Iris pigment epithelial cell (primary cell): ENCODE measurements around the gene ACOT11.
A peak's percentile ranks its signal among the peaks of the same experiment; 100 is the strongest.

Experiments used
- DNase-seq: peaks from one replicate; pipeline ENCODE4 v3.0.0-alpha.2; 2011; ENCODE audit warnings: low read depth

ACOT11 gene

DNA sequence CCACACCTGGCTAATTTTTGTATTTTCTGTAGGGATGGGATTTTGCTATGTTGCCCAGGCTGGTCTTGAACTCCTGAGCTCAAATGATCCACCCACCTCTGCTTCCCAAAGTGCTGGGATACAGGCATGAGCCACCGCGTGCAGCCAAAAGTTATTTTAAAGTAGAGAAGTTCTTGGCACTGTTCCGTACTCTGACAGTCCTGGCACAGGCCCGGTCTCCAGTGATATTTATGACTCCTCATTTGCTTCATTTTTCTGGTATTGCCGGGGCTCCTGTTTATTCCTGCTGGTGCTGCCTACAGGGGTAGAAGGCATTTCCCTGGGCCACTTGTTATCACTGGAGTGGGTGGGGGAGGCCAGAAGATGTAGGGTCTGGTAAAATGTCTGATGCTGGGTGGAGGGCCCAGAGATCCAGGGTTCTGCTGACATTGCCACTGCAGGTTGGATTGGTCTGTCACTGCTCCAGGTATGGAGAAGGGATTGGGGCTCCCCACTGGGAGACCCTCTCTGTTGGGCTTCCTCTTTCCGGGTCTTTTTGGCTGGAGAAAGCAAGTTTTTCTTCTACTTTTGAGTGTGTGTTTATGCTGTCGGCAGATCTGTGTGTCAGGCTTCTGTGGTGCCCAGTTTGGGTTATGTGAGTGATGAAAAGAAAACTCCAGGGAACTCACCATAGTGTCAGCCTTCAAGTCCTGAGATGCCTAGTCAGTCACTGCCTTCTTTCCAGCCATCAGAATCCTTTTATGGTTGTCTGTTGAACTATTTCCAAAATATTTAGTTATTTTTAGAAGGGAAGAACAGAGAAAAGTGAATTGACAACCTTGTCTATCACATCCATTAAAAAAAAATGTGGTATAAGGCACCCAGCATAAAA lies 98.0 kb downstream of the ACOT11 start:
- DNase-seq: no peak

DNA sequence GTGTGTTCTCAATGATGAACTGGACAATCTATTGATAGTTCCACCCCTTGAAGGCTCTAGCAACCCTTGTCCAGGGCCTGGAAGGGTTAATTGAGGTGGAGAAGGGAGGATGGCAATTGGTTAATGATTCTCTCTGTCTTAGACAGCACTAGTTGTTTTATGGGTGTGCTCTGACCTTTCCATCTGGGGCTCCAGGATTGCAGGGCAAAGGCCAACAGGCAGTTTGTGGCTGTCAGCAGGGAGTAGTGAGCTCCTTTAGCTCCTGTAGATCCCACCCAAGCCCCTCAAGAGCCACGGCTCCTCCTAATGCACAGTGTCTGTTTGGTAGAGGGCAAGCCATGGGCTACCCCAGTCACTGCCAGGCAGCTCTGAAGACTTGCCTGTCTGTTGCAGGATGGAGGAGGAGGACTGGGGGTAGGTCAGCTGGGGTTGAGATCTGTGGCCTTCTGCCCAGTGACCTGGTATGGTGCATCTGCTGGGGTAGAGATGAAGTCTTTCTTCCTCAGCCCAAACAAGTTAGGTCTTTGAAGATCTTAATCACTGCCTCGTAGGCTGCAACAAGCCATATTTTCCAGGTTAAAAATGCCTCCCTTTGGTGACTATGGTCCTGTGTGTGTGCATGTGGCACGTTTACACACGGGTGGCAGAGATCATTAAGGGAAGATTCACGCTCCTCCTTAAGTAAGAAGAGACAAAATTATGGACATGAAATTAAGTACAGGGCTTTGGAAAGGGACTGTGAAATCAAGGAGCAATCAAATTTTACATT lies 101.3 kb downstream of the ACOT11 start:
- no peak for DNase-seq

GRCh38 chr1:54649921-54650320 lies 101.9 kb downstream of the ACOT11 start:
- no peak for DNase-seq

DNA sequence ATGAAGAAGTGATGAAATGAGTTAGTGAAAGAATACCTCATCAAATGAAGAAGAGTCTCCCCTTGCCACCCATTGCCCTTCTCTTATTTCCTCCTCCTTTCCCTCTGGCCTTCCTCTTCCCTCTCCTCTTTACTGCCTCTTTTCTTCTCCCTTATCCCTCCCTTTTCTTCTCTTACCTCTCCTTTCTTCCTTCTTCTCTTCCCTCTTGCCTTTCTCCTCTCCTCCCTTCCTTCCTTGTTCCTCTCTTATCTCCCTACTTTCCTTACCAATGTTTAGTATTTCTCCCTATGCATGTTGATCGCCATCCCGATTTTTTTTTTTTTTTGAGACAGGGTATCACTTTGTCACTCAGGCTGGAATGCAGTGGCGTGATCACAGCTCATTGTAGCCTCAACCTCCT lies 102.4 kb downstream of the ACOT11 start:
- no peak for DNase-seq

- no peak for DNase-seq
These were observed 103.6 kb downstream of the ACOT11 start for GRCh38 chr1:54651608-54652007.

DNA sequence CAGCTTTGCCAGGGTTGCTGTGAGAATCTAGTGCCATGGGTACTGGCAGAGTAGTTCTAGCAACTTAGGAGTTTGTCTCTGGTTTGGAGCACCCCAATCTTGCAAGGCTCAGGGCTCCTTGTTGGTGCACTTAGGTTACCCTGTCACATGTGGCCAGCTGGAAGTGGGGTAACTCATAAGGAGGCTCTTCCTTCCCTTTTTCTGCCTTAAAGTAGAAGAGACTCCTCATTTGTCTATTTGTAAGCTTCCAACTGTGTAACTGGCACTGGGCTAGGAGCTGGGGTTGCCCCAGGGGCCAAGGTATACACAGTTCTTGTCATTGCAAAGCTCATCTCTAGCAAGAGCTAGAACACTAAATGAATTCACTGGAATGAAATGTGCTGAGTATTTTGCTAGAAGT lies 104.1 kb downstream of the ACOT11 start:
- DNase-seq: no peak

GRCh38 chr1:54653036-54653435 lies 105.0 kb downstream of the ACOT11 start:
- peak; percentile 23 for DNase-seq

- DNase-seq: no peak
These were observed 110.3 kb downstream of the ACOT11 start for GRCh38 chr1:54658164-54658913.
